SU-DHL-6 (cell line): Measurements from ENCODE around the gene GAB2.

Source experiments
- H2AFZ ChIP-seq: fragments of 200-600 bp; sonication (generic); 2 replicates; pipeline ENCODE4 v1.6.1; 2014; ENCODE audit warnings: low read depth, mild to moderate bottlenecking, moderate library complexity, mixed read lengths, antibody characterized with exemption, low read length; ENCODE audit not compliant: severe bottlenecking
- H3F3A ChIP-seq: fragments of 200-600 bp; shearing (Covaris generic); 2 replicates; pipeline ENCODE4 v1.6.0; 2016; ENCODE audit warnings: antibody characterized with exemption, mild to moderate bottlenecking; ENCODE audit not compliant: insufficient read depth
- H3K27ac ChIP-seq: fragments of 200-600 bp; sonication (generic); 2 replicates; pipeline ENCODE4 v1.5.1; 2016; ENCODE audit warnings: low read depth, mild to moderate bottlenecking, low read length, moderate library complexity, mixed read lengths
- H3K27me3 ChIP-seq: fragments of 200-600 bp; sonication (generic), shearing (Covaris generic); 2 replicates; pipeline ENCODE4 v1.6.0; 2014; ENCODE audit warnings: mild to moderate bottlenecking, low read length
- H3K36me3 ChIP-seq: fragments of 200-600 bp; sonication (generic); 2 replicates; pipeline ENCODE4 v1.6.1; 2014; ENCODE audit warnings: mild to moderate bottlenecking, low read length, mixed read lengths
- H3K4me2 ChIP-seq: fragments of 300-600, 200-600 bp; shearing (Covaris generic), sonication (generic); 2 replicates; pipeline ENCODE4 v1.6.0; 2014; ENCODE audit warnings: low read length, low read depth, mild to moderate bottlenecking; ENCODE audit not compliant: poor library complexity, severe bottlenecking
- H3K4me3 ChIP-seq: fragments of 200-600 bp; sonication (generic); 2 replicates; pipeline ENCODE4 v1.5.1; 2014; ENCODE audit warnings: antibody characterized with exemption, low read length, mild to moderate bottlenecking, mixed read lengths; ENCODE audit not compliant: insufficient read depth, poor library complexity, severe bottlenecking
- H3K79me2 ChIP-seq: fragments of 200-600 bp; sonication (generic); 2 replicates; pipeline ENCODE4 v1.6.1; 2014; ENCODE audit warnings: mild to moderate bottlenecking, low read length, moderate library complexity; ENCODE audit not compliant: insufficient read depth
- H3K9ac ChIP-seq: fragments of 200-600 bp; sonication (generic); 2 replicates; pipeline ENCODE4 v1.7.0; 2014; ENCODE audit warnings: mild to moderate bottlenecking, low read length
- H3K9me2 ChIP-seq: fragments of 200-600 bp; sonication (generic); replicated peaks from 2 replicates; pipeline ENCODE4 v1.6.1; 2014; ENCODE audit warnings: low read length; ENCODE audit not compliant: insufficient read depth
- H3K9me3 ChIP-seq: fragments of 200-600 bp; sonication (generic); 2 replicates; pipeline ENCODE4 v1.6.1; 2014; ENCODE audit warnings: low read length, mixed read lengths; ENCODE audit not compliant: insufficient read depth
- H4K20me1 ChIP-seq: fragments of 200-600 bp; sonication (generic); 2 replicates; pipeline ENCODE4 v1.6.1; 2014; ENCODE audit warnings: low read depth, mild to moderate bottlenecking, antibody characterized with exemption, low read length, moderate library complexity, mixed read lengths
- EZH2phosphoT487 ChIP-seq: fragments of 200-600 bp; sonication (generic), shearing (Covaris generic); conservative IDR thresholded peaks from 2 replicates; pipeline ENCODE4 v1.6.1; 2018; ENCODE audit warnings: mild to moderate bottlenecking, antibody characterized with exemption, low read length, moderate library complexity, mixed read lengths
- TF ChIP-seq, protein P1 (sequence below): fragments of 200-600 bp; sonication (generic); IDR thresholded peaks from one replicate; pipeline ENCODE4 v1.5.1; 2017; ENCODE audit warnings: antibody characterized with exemption, mild to moderate bottlenecking, low read length, moderate library complexity; ENCODE audit not compliant: insufficient read depth, poor library complexity, severe bottlenecking

Gene GAB2

DNA sequence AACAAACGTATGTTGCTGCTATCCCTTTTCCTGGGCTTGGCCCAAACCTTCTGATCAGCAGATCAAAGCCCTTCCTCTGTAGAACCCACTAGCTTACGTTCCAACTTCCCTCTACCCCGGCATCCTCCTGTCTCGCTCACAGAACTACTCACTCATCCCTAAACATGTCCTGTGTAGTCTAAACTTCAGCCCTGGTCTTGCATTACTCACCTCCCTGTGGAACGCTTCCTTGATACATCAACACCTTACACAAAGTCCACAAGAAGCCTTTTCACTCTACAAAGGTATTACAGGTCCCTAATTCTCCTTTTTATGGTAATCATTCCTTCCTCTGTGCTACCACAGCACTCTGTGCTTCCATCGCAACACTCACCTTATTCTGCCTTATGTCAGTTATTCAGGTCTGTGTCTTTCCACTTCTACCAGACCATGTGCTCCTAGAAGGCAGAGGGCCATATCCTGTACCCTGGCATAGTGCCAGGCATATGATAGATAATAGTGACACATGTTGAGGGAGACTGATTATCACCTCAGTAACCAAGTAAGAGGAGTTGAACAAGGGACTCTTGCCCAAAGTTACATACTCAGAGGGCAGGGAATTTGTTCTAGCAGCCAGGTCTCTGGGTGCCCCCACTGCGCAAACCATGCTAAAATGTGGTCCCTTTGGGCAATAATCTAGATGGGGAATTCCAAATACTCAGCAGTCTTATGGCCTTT is 187.3 kb downstream of the GAB2 start:
- Histone ChIP-seq H3K9me3 (no peaks in the 10 kb centered on the region), H3K4me3 (no peak overlapping the region), H3K27me3 (no peaks in the 10 kb centered on the region), H3K36me3 (no peaks in the 10 kb centered on the region), H2AFZ (no peak overlapping the region), H3F3A (no peaks in the 10 kb centered on the region), H3K27ac (no peak overlapping the region), H3K9ac (no peak overlapping the region), H3K4me2 (no peak overlapping the region), H3K79me2 (no peaks in the 10 kb centered on the region), H4K20me1 (no peaks in the 10 kb centered on the region), H3K9me2 (no peaks in the 10 kb centered on the region)
- TF ChIP-seq, protein P1, sequence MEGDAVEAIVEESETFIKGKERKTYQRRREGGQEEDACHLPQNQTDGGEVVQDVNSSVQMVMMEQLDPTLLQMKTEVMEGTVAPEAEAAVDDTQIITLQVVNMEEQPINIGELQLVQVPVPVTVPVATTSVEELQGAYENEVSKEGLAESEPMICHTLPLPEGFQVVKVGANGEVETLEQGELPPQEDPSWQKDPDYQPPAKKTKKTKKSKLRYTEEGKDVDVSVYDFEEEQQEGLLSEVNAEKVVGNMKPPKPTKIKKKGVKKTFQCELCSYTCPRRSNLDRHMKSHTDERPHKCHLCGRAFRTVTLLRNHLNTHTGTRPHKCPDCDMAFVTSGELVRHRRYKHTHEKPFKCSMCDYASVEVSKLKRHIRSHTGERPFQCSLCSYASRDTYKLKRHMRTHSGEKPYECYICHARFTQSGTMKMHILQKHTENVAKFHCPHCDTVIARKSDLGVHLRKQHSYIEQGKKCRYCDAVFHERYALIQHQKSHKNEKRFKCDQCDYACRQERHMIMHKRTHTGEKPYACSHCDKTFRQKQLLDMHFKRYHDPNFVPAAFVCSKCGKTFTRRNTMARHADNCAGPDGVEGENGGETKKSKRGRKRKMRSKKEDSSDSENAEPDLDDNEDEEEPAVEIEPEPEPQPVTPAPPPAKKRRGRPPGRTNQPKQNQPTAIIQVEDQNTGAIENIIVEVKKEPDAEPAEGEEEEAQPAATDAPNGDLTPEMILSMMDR, result no peak
- TF ChIP-seq EZH2phosphoT487, result no peak

DNA sequence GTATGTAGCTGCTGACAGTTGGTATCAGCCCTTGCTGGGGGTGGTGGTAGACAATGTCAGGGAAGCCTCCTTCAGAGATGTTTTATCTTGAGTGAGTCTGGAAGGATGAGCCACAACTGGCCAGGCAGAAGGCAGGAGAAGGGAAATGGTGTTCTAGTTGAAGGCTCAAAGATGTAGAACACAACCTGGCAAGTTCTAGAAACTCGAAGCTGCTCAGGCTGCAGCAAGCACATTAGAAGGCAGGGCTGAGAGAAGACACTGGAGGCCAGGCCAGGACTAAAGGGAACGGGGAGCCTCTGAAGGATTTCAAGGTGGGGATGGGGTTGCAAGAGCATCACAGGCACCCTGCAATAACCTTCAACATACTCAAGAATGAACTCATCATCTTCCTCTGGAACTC is 188.5 kb downstream of the GAB2 start:
- Histone ChIP-seq H3K9me2 (no peaks in the 10 kb centered on the region), H3K4me3 (no peak overlapping the region), H3K27me3 (no peaks in the 10 kb centered on the region), H3K4me2 (no peak overlapping the region), H4K20me1 (no peaks in the 10 kb centered on the region), H3F3A (no peaks in the 10 kb centered on the region), H3K79me2 (no peaks in the 10 kb centered on the region), H3K27ac (no peak overlapping the region), H3K9me3 (no peaks in the 10 kb centered on the region), H3K36me3 (no peaks in the 10 kb centered on the region), H3K9ac (no peak overlapping the region), H2AFZ (no peak overlapping the region)
- no peak for TF ChIP-seq EZH2phosphoT487
- TF ChIP-seq, protein P1, result no peak

DNA sequence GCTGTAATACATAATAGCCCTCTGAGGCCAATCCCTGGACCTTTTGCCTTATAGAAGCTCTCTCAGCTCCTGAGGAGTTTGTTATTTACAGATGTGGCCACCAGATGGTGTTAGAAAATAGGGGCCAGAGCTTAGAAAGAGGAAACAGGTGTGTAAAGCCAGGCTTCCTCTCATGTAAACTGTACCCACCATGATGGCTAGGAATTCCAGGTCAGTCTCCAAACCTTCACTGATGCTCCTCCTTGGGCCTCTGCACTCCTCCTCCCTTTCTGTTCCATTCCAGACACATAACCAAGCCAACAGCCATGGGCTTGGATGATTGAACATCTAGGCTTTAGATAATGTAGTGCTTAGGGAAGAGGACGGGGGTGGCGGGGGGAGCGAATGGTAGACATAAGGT is 189.2 kb downstream of the GAB2 start:
- Histone ChIP-seq H4K20me1 (no peaks in the 10 kb centered on the region), H3K79me2 (no peaks in the 10 kb centered on the region), H3K4me2 (no peak overlapping the region), H3K9ac (no peak overlapping the region), H3K9me3 (no peaks in the 10 kb centered on the region), H3K9me2 (no peaks in the 10 kb centered on the region), H2AFZ (no peak overlapping the region), H3K27me3 (no peaks in the 10 kb centered on the region), H3K27ac (no peak overlapping the region), H3F3A (no peaks in the 10 kb centered on the region), H3K36me3 (no peaks in the 10 kb centered on the region), H3K4me3 (no peak overlapping the region)
- no peak for TF ChIP-seq EZH2phosphoT487
- TF ChIP-seq, protein P1, result peak; percentile 30
